HG03565 (cell line): ENCODE data around the gene MAML3.

ENCODE experiments used
- ATAC-seq: cut with Tn5 transposase; IDR thresholded peaks from one replicate; pipeline ENCODE4 v1.9.1; 2021; ENCODE audit warnings: mild to moderate bottlenecking, moderate library complexity; ENCODE audit not compliant: unreplicated experiment

Gene MAML3

GRCh38 chr4:139797287-139797686 is 356.7 kb downstream of the MAML3 start:
- no peak for ATAC-seq

GRCh38 chr4:139795527-139796314 is 358.3 kb downstream of the MAML3 start:
- no peak for ATAC-seq

- no peak for ATAC-seq
Measured at GRCh38 chr4:139794158-139794954, 359.6 kb downstream of the MAML3 start.

GRCh38 chr4:139791681-139792080 is 362.3 kb downstream of the MAML3 start:
- ATAC-seq: no peak

GRCh38 chr4:139790291-139790690 is 363.7 kb downstream of the MAML3 start:
- no peak for ATAC-seq

- no peak for ATAC-seq
Measured at GRCh38 chr4:139789096-139789654, 364.8 kb downstream of the MAML3 start.

GRCh38 chr4:139786494-139787354 is 367.3 kb downstream of the MAML3 start:
- no peak for ATAC-seq

GRCh38 chr4:139785356-139785755 is 368.6 kb downstream of the MAML3 start:
- ATAC-seq: no peak

GRCh38 chr4:139783741-139784484 is 370.1 kb downstream of the MAML3 start:
- no peak for ATAC-seq

- no peak for ATAC-seq
Measured at GRCh38 chr4:139782926-139783522, 371.0 kb downstream of the MAML3 start.

GRCh38 chr4:139781066-139781465 is 372.9 kb downstream of the MAML3 start:
- ATAC-seq: no peak

GRCh38 chr4:139779691-139780090 is 374.3 kb downstream of the MAML3 start:
- no peak for ATAC-seq

GRCh38 chr4:139777757-139778156 is 376.2 kb downstream of the MAML3 start:
- ATAC-seq: no peak

- no peak for ATAC-seq
Measured at GRCh38 chr4:139776235-139776634, 377.7 kb downstream of the MAML3 start.

GRCh38 chr4:139774759-139775487 is 379.1 kb downstream of the MAML3 start:
- no peak for ATAC-seq

GRCh38 chr4:139773560-139774318 is 380.2 kb downstream of the MAML3 start:
- ATAC-seq: no peak

GRCh38 chr4:139770361-139770760 is 383.6 kb downstream of the MAML3 start:
- ATAC-seq: no peak

- ATAC-seq: no peak
Measured at GRCh38 chr4:139769364-139769763, 384.6 kb downstream of the MAML3 start.
